NT2/D1 (cell line): Measurements from ENCODE around the gene MEGF6.

Source experiments
- DNase-seq: peaks from one replicate; pipeline ENCODE4 v3.0.0-alpha.2; 2011; ENCODE audit warnings: low read depth, low spot score
- H3K27me3 ChIP-seq: 2 replicates; pipeline ENCODE4 v1.6.0; 2011; ENCODE audit warnings: mild to moderate bottlenecking; ENCODE audit not compliant: insufficient read length, insufficient read depth
- H3K36me3 ChIP-seq: 2 replicates; pipeline ENCODE4 v1.6.1; 2011; ENCODE audit warnings: mild to moderate bottlenecking, low read length, mixed read lengths; ENCODE audit not compliant: insufficient read depth, insufficient read length
- H3K4me1 ChIP-seq: 2 replicates; pipeline ENCODE4 v1.5.1; 2011; ENCODE audit not compliant: insufficient read depth, insufficient read length
- H3K4me3 ChIP-seq: 2 replicates; pipeline ENCODE4 v1.5.1; 2011; ENCODE audit warnings: low read depth; ENCODE audit not compliant: insufficient read length
- H3K9ac ChIP-seq: 2 replicates; pipeline ENCODE4 v1.6.0; 2011; ENCODE audit warnings: low read depth; ENCODE audit not compliant: insufficient read length
- H3K9me3 ChIP-seq: 2 replicates; pipeline ENCODE4 v1.5.1; 2011; ENCODE audit warnings: mild to moderate bottlenecking, low read length; ENCODE audit not compliant: insufficient read depth
- SUZ12 ChIP-seq: IDR thresholded peaks from 2 replicates; pipeline ENCODE4 v1.6.1; 2011; ENCODE audit not compliant: insufficient read length, insufficient read depth; ENCODE audit errors: extremely low read depth
- YY1 ChIP-seq: IDR thresholded peaks from 2 replicates; pipeline ENCODE4 v1.6.1; 2011; ENCODE audit not compliant: insufficient read length, insufficient read depth
- ZNF274 ChIP-seq: IDR thresholded peaks from 2 replicates; pipeline ENCODE4 v1.6.1; 2011; ENCODE audit warnings: mild to moderate bottlenecking, low read depth, low read length

MEGF6 gene

GRCh38 chr1:3459051-3459908 lies 152.0 kb downstream of the MEGF6 start:
- Histone ChIP-seq H3K36me3 (peaks cover 4% of the 10 kb centered on the region), H3K27me3 (no peaks in the 10 kb centered on the region), H3K9ac (no peak overlapping the region), H3K4me3 (no peak overlapping the region), H3K9me3 (no peaks in the 10 kb centered on the region), H3K4me1 (peaks cover 20% of the 10 kb centered on the region)
- TF ChIP-seq SUZ12: no peak
- no peak for TF ChIP-seq ZNF274
- TF ChIP-seq YY1: no peak
- DNase-seq: no peak

- Histone ChIP-seq H3K9me3 (no peaks in the 10 kb centered on the region), H3K9ac (peak overlapping the region; percentile 56), H3K36me3 (no peaks in the 10 kb centered on the region), H3K27me3 (no peaks in the 10 kb centered on the region), H3K4me3 (no peak overlapping the region), H3K4me1 (peaks cover 29% of the 10 kb centered on the region)
- TF ChIP-seq SUZ12 (no peak), ZNF274 (no peak), YY1 (no peak)
- DNase-seq: no peak
Measured at GRCh38 chr1:3457910-3458883, 153.1 kb downstream of the MEGF6 start.

- Histone ChIP-seq H3K9ac (no peak overlapping the region), H3K36me3 (no peaks in the 10 kb centered on the region), H3K4me1 (peaks cover 26% of the 10 kb centered on the region), H3K4me3 (no peak overlapping the region), H3K9me3 (no peaks in the 10 kb centered on the region), H3K27me3 (peaks cover 4% of the 10 kb centered on the region)
- no peak for TF ChIP-seq YY1
- TF ChIP-seq ZNF274: no peak
- no peak for TF ChIP-seq SUZ12
- DNase-seq: no peak
Measured at GRCh38 chr1:3456964-3457909, 154.1 kb downstream of the MEGF6 start.

DNA sequence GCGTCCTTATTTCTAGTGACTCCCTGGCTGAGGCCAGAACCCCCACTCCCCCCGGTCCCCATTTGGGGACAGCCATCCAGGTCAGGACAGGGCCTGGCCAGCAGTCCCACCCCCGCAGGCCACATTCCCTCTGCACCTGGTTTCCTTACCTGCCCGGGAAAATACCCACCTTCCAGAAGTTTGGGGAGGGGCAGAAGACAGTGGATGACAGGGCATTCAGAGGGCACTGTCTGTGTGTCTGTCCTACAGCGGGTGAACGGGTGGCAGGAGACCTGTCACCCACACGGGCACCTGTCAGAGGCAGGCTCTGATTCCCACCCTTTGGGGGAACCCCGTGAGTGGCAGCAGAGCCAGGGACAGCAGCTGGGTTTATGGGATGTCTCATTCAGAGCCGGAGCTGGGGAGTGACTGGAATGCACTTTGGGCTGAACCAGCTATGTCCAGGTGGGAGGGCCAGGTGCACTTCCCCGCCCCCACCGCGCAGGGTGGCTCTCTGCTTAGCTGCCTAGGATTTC lies 154.8 kb downstream of the MEGF6 start:
- DNase-seq: no peak
- Histone ChIP-seq H3K27me3 (peaks cover 4% of the 10 kb centered on the region), H3K36me3 (no peaks in the 10 kb centered on the region), H3K4me3 (no peak overlapping the region), H3K9ac (no peak overlapping the region), H3K4me1 (peaks cover 26% of the 10 kb centered on the region), H3K9me3 (no peaks in the 10 kb centered on the region)
- TF ChIP-seq SUZ12 (no peak), YY1 (no peak), ZNF274 (no peak)

DNA sequence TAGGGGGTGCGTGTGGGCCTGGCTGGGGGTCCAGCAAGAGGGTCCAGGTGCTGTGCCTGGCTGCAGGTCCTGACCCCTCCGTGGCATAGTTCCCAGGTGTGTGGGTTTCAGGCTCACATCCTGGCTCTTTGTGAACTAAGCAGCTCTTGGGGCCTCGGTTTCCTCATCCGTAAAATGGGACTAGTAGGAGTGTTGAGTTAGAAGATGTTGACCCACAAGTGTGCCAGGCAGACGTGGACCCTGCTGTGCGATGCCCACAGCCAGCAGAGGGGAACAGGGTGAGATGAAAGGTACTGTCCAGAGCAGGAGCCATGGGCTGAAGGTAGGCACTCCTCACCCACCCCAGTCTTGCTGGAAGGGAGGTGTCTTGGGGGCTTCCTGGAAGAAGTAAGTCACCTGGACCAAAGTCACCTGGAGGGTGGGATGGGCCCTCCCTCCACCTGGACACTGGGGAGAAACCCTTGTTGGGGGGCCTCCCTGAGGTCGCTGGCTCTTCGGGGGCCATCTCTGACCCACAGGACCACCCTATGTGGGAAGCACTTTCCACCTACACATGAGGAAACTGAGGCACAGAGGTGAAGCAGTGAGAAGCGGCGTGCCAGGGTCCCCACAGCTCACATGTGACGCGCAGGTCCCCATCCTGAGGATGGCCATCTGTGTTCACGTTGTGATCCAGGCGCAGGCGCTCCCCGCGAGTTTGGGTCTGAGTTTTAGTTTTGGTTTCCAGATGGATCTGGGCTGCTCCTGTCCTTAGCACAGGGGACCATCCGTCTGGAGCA lies 155.4 kb downstream of the MEGF6 start:
- Histone ChIP-seq H3K4me1 (peaks cover 26% of the 10 kb centered on the region), H3K9me3 (no peaks in the 10 kb centered on the region), H3K36me3 (no peaks in the 10 kb centered on the region), H3K9ac (peak overlapping the region; percentile 12), H3K4me3 (peak overlapping the region; percentile 57), H3K27me3 (peaks cover 6% of the 10 kb centered on the region)
- no peak for DNase-seq
- TF ChIP-seq YY1 (no peak), ZNF274 (no peak), SUZ12 (no peak)
